Measurements from ENCODE around the gene KLHL42.
"Not testable (repeated sequence)": the region's sequence is repeated elsewhere in the genome, so short reads cannot be mapped to it uniquely, and the experiment has no call there.

The KLHL42 gene

GRCh38 chr12:27779920-27780611 lies at the start of gene KLHL42, which contains the start of gene MANSC4:
TSS of gene KLHL42 (plus strand) at chr12:27780233. CDS start at chr12:27780331, 98 bp downstream.
TSS of gene MANSC4 (minus strand) at chr12:27780236. CDS start at chr12:27771276, 8,960 bp downstream.
- DNase-seq: peak; percentile 71

GRCh38 chr12:27732281-27732680 lies 47.8 kb upstream of the KLHL42 start:
- DNase-seq: no peak

- DNase-seq: peak; percentile 19
These were observed 46.9 kb upstream of the KLHL42 start for GRCh38 chr12:27733052-27733656.

- no peak for DNase-seq
These were observed 46.2 kb upstream of the KLHL42 start for GRCh38 chr12:27733791-27734190.

GRCh38 chr12:27734321-27734720 lies 45.7 kb upstream of the KLHL42 start:
- DNase-seq: not testable (repeated sequence)

GRCh38 chr12:27743601-27744000 lies 36.4 kb upstream of the KLHL42 start:
- no peak for DNase-seq

GRCh38 chr12:27745734-27746133 lies 34.3 kb upstream of the KLHL42 start:
- DNase-seq: not testable (repeated sequence)

GRCh38 chr12:27747111-27747820 lies 32.8 kb upstream of the KLHL42 start:
- DNase-seq: no peak

GRCh38 chr12:27751386-27752047 lies 28.5 kb upstream of the KLHL42 start:
- DNase-seq: no peak

- no peak for DNase-seq
These were observed 25.2 kb upstream of the KLHL42 start for GRCh38 chr12:27754795-27755194.

- no peak for DNase-seq
These were observed 23.3 kb upstream of the KLHL42 start for GRCh38 chr12:27756670-27757195.

- DNase-seq: no peak
These were observed 17.3 kb upstream of the KLHL42 start for GRCh38 chr12:27762757-27763156.

GRCh38 chr12:27766587-27766986 lies 13.4 kb upstream of the KLHL42 start:
- no peak for DNase-seq

- no peak for DNase-seq
These were observed 10.8 kb upstream of the KLHL42 start for GRCh38 chr12:27769142-27769673.

GRCh38 chr12:27771481-27772327 lies 8.3 kb upstream of the KLHL42 start:
- DNase-seq: peak; percentile 52

- DNase-seq: no peak
These were observed 7.5 kb upstream of the KLHL42 start for GRCh38 chr12:27772328-27773049.

GRCh38 chr12:27777141-27777540 lies 2.9 kb upstream of the KLHL42 start:
- no peak for DNase-seq

- no peak for DNase-seq
These were observed 1.8 kb upstream of the KLHL42 start for GRCh38 chr12:27778206-27778605.

- no peak for DNase-seq
These were observed 565 bp upstream of the KLHL42 start for GRCh38 chr12:27779416-27779919.

- no peak for DNase-seq
These were observed 777 bp downstream of the KLHL42 start for GRCh38 chr12:27780612-27781408.

Data from inflammatory macrophage treated with lipopolysaccharide for 4 hours (primary cell).